ENCODE measurements around the gene PLPPR1.
A peak's percentile ranks its signal among the peaks of the same experiment; 100 is the strongest.

PLPPR1 gene

GRCh38 chr9:101176384-101176783 lies 147.9 kb downstream of the PLPPR1 start:
- H3K27me3 ChIP-seq (replicated peaks; ENCODE audit: control insufficient read depth, insufficient read depth, low read length) = no peaks in the 10 kb centered on the region
- TF ChIP-seq CTCF (IDR thresholded peaks at IDR 0.05; ENCODE audit: insufficient read depth, low read length, poor library complexity, severe bottlenecking) = peak; percentile 40
- H3K4me3 ChIP-seq (replicated peaks; ENCODE audit: low read depth, low read length) = no peak overlapping the region
- no peaks in the 10 kb centered on the region for H3K36me3 ChIP-seq (ENCODE audit: control insufficient read depth, insufficient read depth, low read length)
- no peak for DNase-seq (ENCODE audit: extremely low read depth, insufficient read length)

- no peak for TF ChIP-seq CTCF (IDR thresholded peaks at IDR 0.05; ENCODE audit: insufficient read depth, low read length, poor library complexity, severe bottlenecking)
- Histone ChIP-seq H3K27me3 (replicated peaks; ENCODE audit: control insufficient read depth, insufficient read depth, low read length) (no peaks in the 10 kb centered on the region), H3K36me3 (ENCODE audit: control insufficient read depth, insufficient read depth, low read length) (no peaks in the 10 kb centered on the region), H3K4me3 (replicated peaks; ENCODE audit: low read depth, low read length) (no peak overlapping the region)
- no peak for DNase-seq (ENCODE audit: extremely low read depth, insufficient read length)
These were observed 156.3 kb downstream of the PLPPR1 start for GRCh38 chr9:101184813-101185278.

GRCh38 chr9:101191723-101192122 lies 163.2 kb downstream of the PLPPR1 start:
- H3K27me3 ChIP-seq (replicated peaks; ENCODE audit: control insufficient read depth, insufficient read depth, low read length) = no peaks in the 10 kb centered on the region; the same call in 1 of the 2 replicates
- DNase-seq (ENCODE audit: extremely low read depth, insufficient read length) = no peak
- H3K4me3 ChIP-seq (replicated peaks; ENCODE audit: low read depth, low read length) = no peak overlapping the region
- no peaks in the 10 kb centered on the region for H3K36me3 ChIP-seq (ENCODE audit: control insufficient read depth, insufficient read depth, low read length)
- TF ChIP-seq CTCF (IDR thresholded peaks at IDR 0.05; ENCODE audit: insufficient read depth, low read length, poor library complexity, severe bottlenecking) = no peak

- no peak for TF ChIP-seq CTCF (IDR thresholded peaks at IDR 0.05; ENCODE audit: insufficient read depth, low read length, poor library complexity, severe bottlenecking)
- H3K4me3 ChIP-seq (replicated peaks; ENCODE audit: low read depth, low read length) = no peak overlapping the region
- no peak for DNase-seq (ENCODE audit: extremely low read depth, insufficient read length)
- no peaks in the 10 kb centered on the region; the same call in 1 of the 2 replicates for H3K27me3 ChIP-seq (replicated peaks; ENCODE audit: control insufficient read depth, insufficient read depth, low read length)
- H3K36me3 ChIP-seq (ENCODE audit: control insufficient read depth, insufficient read depth, low read length) = no peaks in the 10 kb centered on the region
These were observed 168.5 kb downstream of the PLPPR1 start for GRCh38 chr9:101197026-101197425.

- Histone ChIP-seq H3K36me3 (ENCODE audit: control insufficient read depth, insufficient read depth, low read length) (no peaks in the 10 kb centered on the region), H3K27me3 (replicated peaks; ENCODE audit: control insufficient read depth, insufficient read depth, low read length) (no peaks in the 10 kb centered on the region), H3K4me3 (replicated peaks; ENCODE audit: low read depth, low read length) (no peak overlapping the region)
- no peak for DNase-seq (ENCODE audit: extremely low read depth, insufficient read length)
- no peak for TF ChIP-seq CTCF (IDR thresholded peaks at IDR 0.05; ENCODE audit: insufficient read depth, low read length, poor library complexity, severe bottlenecking)
These were observed 172.3 kb downstream of the PLPPR1 start for GRCh38 chr9:101200852-101201251.

- TF ChIP-seq CTCF (IDR thresholded peaks at IDR 0.05; ENCODE audit: insufficient read depth, low read length, poor library complexity, severe bottlenecking) = no peak
- no peak for DNase-seq (ENCODE audit: extremely low read depth, insufficient read length)
- Histone ChIP-seq H3K27me3 (replicated peaks; ENCODE audit: control insufficient read depth, insufficient read depth, low read length) (no peaks in the 10 kb centered on the region), H3K4me3 (replicated peaks; ENCODE audit: low read depth, low read length) (no peak overlapping the region), H3K36me3 (ENCODE audit: control insufficient read depth, insufficient read depth, low read length) (no peaks in the 10 kb centered on the region)
These were observed 173.1 kb downstream of the PLPPR1 start for GRCh38 chr9:101201630-101202029.
